IMR-90 (cell line): ENCODE data around the gene MORF4L2. TPM values are rescaled to one million over a fixed set of nuclear protein-coding genes. Genes with fewer than 3 reads are reported as not detected.

Experiments used
- ATAC-seq: fragments of 200-7000 bp; cut with Tn5 transposase; 2 replicates; pipeline ENCODE4 v1.9.1; 2020; ENCODE audit warnings: low read depth, mild to moderate bottlenecking, moderate library complexity
- BruUV-seq: library from RNA; stranded (reverse); fragments of 400-500 nt; replicated peaks from 2 replicates; lab custom pipeline; 2021; lab: Mats Ljungman, UMichigan
- CTCF ChIA-PET: fragments of 300-600 bp; formaldehyde crosslinking; extraction: SDS; loops from one replicate; lab custom pipeline; 2021; ENCODE audit warnings: antibody characterized with exemption; lab: Yijun Ruan, JAX
- POLR2A ChIA-PET: fragments of 300-600 bp; sonication (Branson Sonifier 250); formaldehyde crosslinking; loops from one replicate; lab custom pipeline; 2022; ENCODE audit warnings: antibody characterized with exemption; ENCODE audit not compliant: unreplicated experiment; lab: Charles Lee
- DNase-seq: peaks from one replicate; pipeline ENCODE4 v3.0.0; 2013
- H2AFZ ChIP-seq: replicated peaks from 2 replicates; pipeline ENCODE3; 2013; ENCODE audit warnings: low read length, mild to moderate bottlenecking; ENCODE audit not compliant: poor library complexity
- H2AK5ac ChIP-seq: 2 replicates; pipeline ENCODE4 v1.6.1; 2013; ENCODE audit warnings: low read depth, low read length, inconsistent platforms
- H2AK9ac ChIP-seq: replicated peaks from 2 replicates; pipeline ENCODE3; 2013; ENCODE audit warnings: mild to moderate bottlenecking, low read depth, low read length, moderate library complexity; ENCODE audit not compliant: poor library complexity
- H2BK120ac ChIP-seq: 2 replicates; pipeline ENCODE4 v1.6.1; 2013; ENCODE audit warnings: low read depth, low read length, inconsistent platforms
- H2BK15ac ChIP-seq: 3 replicates; pipeline ENCODE4 v1.6.1; 2013; ENCODE audit warnings: low read depth, low read length, inconsistent platforms
- H2BK20ac ChIP-seq: 2 replicates; pipeline ENCODE4 v1.6.1; 2013; ENCODE audit warnings: low read depth, mild to moderate bottlenecking, inconsistent platforms, low read length, moderate library complexity
- H2BK5ac ChIP-seq: 2 replicates; pipeline ENCODE4 v1.6.1; 2013; ENCODE audit warnings: mild to moderate bottlenecking, low read depth, low read length, inconsistent platforms; ENCODE audit not compliant: poor library complexity, severe bottlenecking
- H3K14ac ChIP-seq: replicated peaks from 2 replicates; pipeline ENCODE4 v1.6.1; 2013; ENCODE audit warnings: low read depth, low read length, inconsistent platforms
- H3K18ac ChIP-seq: 2 replicates; pipeline ENCODE4 v1.6.1; 2013; ENCODE audit warnings: low read depth, low read length, control low read depth
- H3K23ac ChIP-seq: 2 replicates; pipeline ENCODE4 v1.6.1; 2013; ENCODE audit warnings: low read depth, low read length, inconsistent platforms
- H3K27ac ChIP-seq: 2 replicates; pipeline ENCODE4 v1.5.1; 2013; ENCODE audit warnings: mild to moderate bottlenecking, control low read depth, low read length; ENCODE audit not compliant: insufficient read depth
- H3K27me3 ChIP-seq: 2 replicates; pipeline ENCODE4 v1.6.1; 2013; ENCODE audit warnings: low read length; ENCODE audit not compliant: control insufficient read depth, insufficient read depth
- H3K36me3 ChIP-seq: 2 replicates; pipeline ENCODE4 v1.6.1; 2013; ENCODE audit warnings: low read length, mixed read lengths; ENCODE audit not compliant: control insufficient read depth, insufficient read depth
- H3K4ac ChIP-seq: 2 replicates; pipeline ENCODE4 v1.6.1; 2013; ENCODE audit warnings: low read depth, low read length, inconsistent platforms
- H3K4me1 ChIP-seq: 2 replicates; pipeline ENCODE4 v1.6.1; 2013; ENCODE audit warnings: low read length, mixed read lengths; ENCODE audit not compliant: control insufficient read depth, insufficient read depth
- H3K4me2 ChIP-seq: 2 replicates; pipeline ENCODE4 v1.6.1; 2013; ENCODE audit warnings: low read depth, mild to moderate bottlenecking, control low read depth, low read length, moderate library complexity
- H3K4me3 ChIP-seq: 2 replicates; pipeline ENCODE4 v1.5.1; 2013; ENCODE audit warnings: low read depth, mild to moderate bottlenecking, control low read depth, low read length, moderate library complexity; ENCODE audit not compliant: insufficient read depth
- H3K56ac ChIP-seq: 2 replicates; pipeline ENCODE4 v1.6.1; 2013; ENCODE audit warnings: low read length, inconsistent platforms; ENCODE audit not compliant: insufficient read depth; ENCODE audit errors: extremely low read depth
- H3K79me1 ChIP-seq, 2 experiments: 2 replicates each; pipeline ENCODE4 v1.6.1; 2013; ENCODE audit warnings: low read length in 2 of 2, inconsistent platforms in 1 of 2, low read depth in 1 of 2
- H3K9ac ChIP-seq: 2 replicates; pipeline ENCODE4 v1.6.1; 2013; ENCODE audit warnings: low read depth, low read length, control low read depth
- H3K9me1 ChIP-seq: 2 replicates; pipeline ENCODE4 v1.6.1; 2013; ENCODE audit warnings: low read length, inconsistent platforms; ENCODE audit not compliant: insufficient read depth
- H3K9me3 ChIP-seq: 2 replicates; pipeline ENCODE4 v1.6.1; 2013; ENCODE audit warnings: low read length; ENCODE audit not compliant: control insufficient read depth, insufficient read depth
- H4K20me1 ChIP-seq: 2 replicates; pipeline ENCODE4 v1.6.1; 2013; ENCODE audit warnings: low read length, inconsistent platforms; ENCODE audit not compliant: insufficient read depth
- H4K5ac ChIP-seq: 2 replicates; pipeline ENCODE4 v1.6.1; 2013; ENCODE audit warnings: mild to moderate bottlenecking, low read depth, low read length, control low read depth
- H4K8ac ChIP-seq, 2 experiments: 2 replicates each; pipeline ENCODE4 v1.6.1; 2013; ENCODE audit warnings: low read depth in 2 of 2, low read length in 2 of 2, control low read depth in 1 of 2, inconsistent platforms in 1 of 2
- H4K91ac ChIP-seq: 2 replicates; pipeline ENCODE4 v1.6.1; 2013; ENCODE audit warnings: low read depth, low read length, inconsistent platforms; ENCODE audit not compliant: insufficient read depth
- BHLHE40 ChIP-seq: fragments of 150-350 bp; IDR thresholded peaks from 2 replicates; pipeline ENCODE4 v1.6.1; 2016; ENCODE audit warnings: mild to moderate bottlenecking, low read depth, low read length
- CEBPB ChIP-seq: IDR thresholded peaks from 2 replicates; pipeline ENCODE4 v1.6.1; 2012; ENCODE audit warnings: low read depth, low read length, improper control_type of control experiment
- CHD1 ChIP-seq: IDR thresholded peaks from 2 replicates; pipeline ENCODE4 v1.6.1; 2012; ENCODE audit warnings: low read depth, low read length, improper control_type of control experiment
- FOS ChIP-seq: fragments of 150-350 bp; IDR thresholded peaks from 2 replicates; pipeline ENCODE4 v1.6.1; 2016; ENCODE audit warnings: low read depth, low read length
- MAFK ChIP-seq: IDR thresholded peaks from 2 replicates; pipeline ENCODE4 v1.6.1; 2012; ENCODE audit warnings: low read depth, low read length, improper control_type of control experiment
- MAZ ChIP-seq: IDR thresholded peaks from 2 replicates; pipeline ENCODE4 v1.6.1; 2012; ENCODE audit warnings: low read depth, mild to moderate bottlenecking, low read length, improper control_type of control experiment, moderate library complexity, borderline replicate concordance
- MXI1 ChIP-seq: IDR thresholded peaks from 2 replicates; pipeline ENCODE4 v1.6.1; 2012; ENCODE audit warnings: low read depth, mild to moderate bottlenecking, low read length, moderate library complexity, borderline replicate concordance
- NFE2L2 ChIP-seq: fragments of 150-350 bp; IDR thresholded peaks from 2 replicates; pipeline ENCODE4 v1.6.1; 2016; ENCODE audit warnings: low read depth, mild to moderate bottlenecking, low read length
- POLR2A ChIP-seq: IDR thresholded peaks from 2 replicates; pipeline ENCODE4 v1.6.1; 2012; ENCODE audit warnings: mild to moderate bottlenecking, low read depth, low read length
- RAD21 ChIP-seq: IDR thresholded peaks from 2 replicates; pipeline ENCODE4 v1.6.1; 2012; ENCODE audit warnings: low read length, improper control_type of control experiment
- RCOR1 ChIP-seq: IDR thresholded peaks from 2 replicates; pipeline ENCODE4 v1.6.1; 2012; ENCODE audit warnings: mild to moderate bottlenecking, low read length, improper control_type of control experiment; ENCODE audit not compliant: insufficient replicate concordance
- RFX5 ChIP-seq: IDR thresholded peaks from 2 replicates; pipeline ENCODE4 v1.8.0; 2012; ENCODE audit warnings: low read depth, mild to moderate bottlenecking, low read length, moderate library complexity
- SMC3 ChIP-seq: fragments of 150-350 bp; IDR thresholded peaks from 2 replicates; pipeline ENCODE4 v1.6.1; 2016; ENCODE audit warnings: low read depth, mild to moderate bottlenecking, antibody characterized with exemption, low read length, moderate library complexity
- WGBS, 2 experiments: methylation state at CpG; one replicate each; pipeline versions ENCODE4 v1.1.5 to v1.1.7; 2013; ENCODE audit warnings: missing lambda C conversion rate in 2 of 2; ENCODE audit not compliant: insufficient read length in 1 of 2; ENCODE audit errors: extremely low coverage in 2 of 2; 5-methylcytosine and 5-hydroxymethylcytosine counted together
- dilution Hi-C: fragments of 300-500 bp; cut with HindIII; formaldehyde crosslinking; loops from one replicate; pipeline ENCODE4 v1.14.3; 2018; ENCODE audit warnings: low sequenced_read_pairs; ENCODE audit not compliant: unreplicated experiment
- in situ Hi-C: fragments of 300-500 bp; cut with MboI; formaldehyde crosslinking; loops from 3 replicates; pipeline ENCODE4 v1.14.3; 2019; ENCODE audit warnings: low sequenced_read_pairs, inconsistent platforms, mixed read lengths
- intact Hi-C: fragments of 100-400 bp; cut with micrococcal nuclease; formaldehyde crosslinking; loops from 2 replicates; pipeline ENCODE4 v1.10.0; 2022
- polyA plus RNA-seq, 3 experiments: library from polyadenylated mRNA; depleted of rRNA; stranded (reverse); fragments of >200 nt; gene quantifications; 2 replicates each; pipeline ENCODE4 v1.2.3, GENCODE V29; 2012; ENCODE audit warnings: low replicate concordance in 1 of 3
- total RNA-seq: library from RNA; depleted of rRNA; stranded (reverse); fragments of >200 nt; gene quantifications from 2 replicates; pipeline ENCODE4 v1.2.3, GENCODE V29; 2012
- TF ChIP-seq, protein P1 (sequence below): conservative IDR thresholded peaks from 2 replicates; pipeline ENCODE4 v1.5.1; 2012; ENCODE audit warnings: mild to moderate bottlenecking, low read depth, low read length, improper control_type of control experiment
- TF ChIP-seq, protein P2 (sequence below): fragments of 150-350 bp; IDR thresholded peaks from 2 replicates; pipeline ENCODE4 v1.6.1; 2017; ENCODE audit warnings: mild to moderate bottlenecking, antibody characterized with exemption, low read length, low read depth

Gene MORF4L2
- total and polyA plus RNA-seq, 2 of the 4 experiments (the other 2 are of a cell fraction) = 795 to 1,218 TPM

DNA sequence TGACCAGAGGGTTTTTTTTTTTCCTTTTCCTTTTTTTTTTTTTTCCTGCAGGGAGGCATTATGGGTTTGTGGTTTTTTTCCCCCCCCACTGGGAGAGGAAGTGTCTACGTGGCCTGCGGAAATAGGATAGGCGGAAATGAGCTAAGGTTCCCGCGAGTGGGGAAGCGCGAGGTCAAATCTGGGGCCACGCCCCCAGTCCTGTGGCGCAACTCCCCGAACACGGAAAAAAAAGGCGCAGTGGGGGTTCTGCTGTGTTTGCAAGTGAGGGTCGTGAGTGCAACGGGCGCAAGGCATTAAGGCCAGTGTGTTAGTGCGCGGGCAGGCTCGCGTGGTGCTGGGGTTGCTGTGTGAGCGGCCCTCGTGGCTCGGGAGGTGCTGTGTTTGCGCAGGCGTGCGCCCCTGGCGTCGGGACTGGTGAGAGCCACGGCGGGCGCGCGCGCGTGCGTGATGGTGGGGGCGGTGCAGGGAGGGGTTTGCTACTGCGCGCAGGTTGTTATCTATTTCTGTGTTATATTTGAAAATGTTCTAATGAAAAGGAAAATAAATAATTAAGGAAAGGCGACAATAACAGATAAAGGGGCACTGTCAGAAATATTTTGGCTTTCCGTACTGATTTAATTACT is 685 bp upstream of the MORF4L2 start:
- DNase-seq = peak; percentile 76
- Histone ChIP-seq H3K36me3 (peaks cover 5% of the 10 kb centered on the region), H3K18ac (peak overlapping the region; percentile 95), H3K79me1 (no peaks in the 10 kb centered on the region), H3K27me3 (no peaks in the 10 kb centered on the region), H4K8ac (peak overlapping the region; percentile 96 to 98), H2BK120ac (peak overlapping the region; percentile 93), H3K9ac (peak overlapping the region; percentile 98), H2AFZ (peak overlapping the region; percentile 90), H2BK5ac (peak overlapping the region; percentile 95), H3K4me3 (peak overlapping the region; percentile 75), H2AK9ac (peak overlapping the region; percentile 26), H2AK5ac (peak overlapping the region; percentile 85; the same call in 1 of the 2 replicates), H3K4ac (peak overlapping the region; percentile 98), H3K9me1 (no peaks in the 10 kb centered on the region), H3K23ac (peak overlapping the region; percentile 98; the same call in 1 of the 2 replicates), H3K9me3 (no peaks in the 10 kb centered on the region), H4K20me1 (peaks cover 14% of the 10 kb centered on the region; the same call in 1 of the 2 replicates), H2BK20ac (no peak overlapping the region), H3K4me1 (no peaks in the 10 kb centered on the region), H3K27ac (peak overlapping the region; percentile 100), H4K5ac (peak overlapping the region; percentile 97), H3K56ac (peak overlapping the region; percentile 99), H2BK15ac (peak overlapping the region; percentile 92; the same call in 1 of the 3 replicates), H3K14ac (peak overlapping the region; percentile 99), H4K91ac (peak overlapping the region; percentile 98), H3K4me2 (peak overlapping the region; percentile 77)
- BruUV-seq = no TSS peak
- ChIA-PET CTCF (interaction anchor here (0.6 kb wide), 3 partner anchors 87 to 457 kb away, joined by 3 read pairs; no protein-coding TSS in a partner anchor), POLR2A (interaction anchor here (0.7 kb wide), 9 partner anchors 25 to 481 kb away, joined by 3 to 13 read pairs (median 6); no protein-coding TSS in a partner anchor)
- peak; percentile 68 for ATAC-seq
- dilution Hi-C loops (no loop called here), in situ Hi-C loops (loop anchor here (25.0 kb wide), 1 partner anchor 450 kb away; no protein-coding TSS in a partner anchor), intact Hi-C loops (loop anchor here (1.0 to 5.0 kb wide), 6 partner anchors 56 to 450 kb away; partner anchors contain the start of genes TCEAL4 and ZCCHC18)
- WGBS, 2 experiments = 20% methylated on average over 1 of the region's 40 CpGs; no CpG with 5 or more reads in 1 of the 2 experiments
- TF ChIP-seq MXI1 (peak; percentile 87), RFX5 (no peak), FOS (no peak), CHD1 (no peak), RAD21 (no peak), RCOR1 (no peak), POLR2A (no peak; the same call in 1 of the 2 replicates), MAZ (peak; percentile 67; the same call in 1 of the 2 replicates), BHLHE40 (peak; percentile 32; the same call in 1 of the 2 replicates), SMC3 (no peak), MAFK (no peak), NFE2L2 (no peak), CEBPB (peak; percentile 86)
- TF ChIP-seq, protein P1, sequence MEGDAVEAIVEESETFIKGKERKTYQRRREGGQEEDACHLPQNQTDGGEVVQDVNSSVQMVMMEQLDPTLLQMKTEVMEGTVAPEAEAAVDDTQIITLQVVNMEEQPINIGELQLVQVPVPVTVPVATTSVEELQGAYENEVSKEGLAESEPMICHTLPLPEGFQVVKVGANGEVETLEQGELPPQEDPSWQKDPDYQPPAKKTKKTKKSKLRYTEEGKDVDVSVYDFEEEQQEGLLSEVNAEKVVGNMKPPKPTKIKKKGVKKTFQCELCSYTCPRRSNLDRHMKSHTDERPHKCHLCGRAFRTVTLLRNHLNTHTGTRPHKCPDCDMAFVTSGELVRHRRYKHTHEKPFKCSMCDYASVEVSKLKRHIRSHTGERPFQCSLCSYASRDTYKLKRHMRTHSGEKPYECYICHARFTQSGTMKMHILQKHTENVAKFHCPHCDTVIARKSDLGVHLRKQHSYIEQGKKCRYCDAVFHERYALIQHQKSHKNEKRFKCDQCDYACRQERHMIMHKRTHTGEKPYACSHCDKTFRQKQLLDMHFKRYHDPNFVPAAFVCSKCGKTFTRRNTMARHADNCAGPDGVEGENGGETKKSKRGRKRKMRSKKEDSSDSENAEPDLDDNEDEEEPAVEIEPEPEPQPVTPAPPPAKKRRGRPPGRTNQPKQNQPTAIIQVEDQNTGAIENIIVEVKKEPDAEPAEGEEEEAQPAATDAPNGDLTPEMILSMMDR = peak; percentile 41
- TF ChIP-seq, protein P2, sequence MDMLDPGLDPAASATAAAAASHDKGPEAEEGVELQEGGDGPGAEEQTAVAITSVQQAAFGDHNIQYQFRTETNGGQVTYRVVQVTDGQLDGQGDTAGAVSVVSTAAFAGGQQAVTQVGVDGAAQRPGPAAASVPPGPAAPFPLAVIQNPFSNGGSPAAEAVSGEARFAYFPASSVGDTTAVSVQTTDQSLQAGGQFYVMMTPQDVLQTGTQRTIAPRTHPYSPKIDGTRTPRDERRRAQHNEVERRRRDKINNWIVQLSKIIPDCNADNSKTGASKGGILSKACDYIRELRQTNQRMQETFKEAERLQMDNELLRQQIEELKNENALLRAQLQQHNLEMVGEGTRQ = no peak
